Measurements from ENCODE around the gene MOV10L1. TPM values are rescaled to one million over a fixed set of nuclear protein-coding genes. Genes with fewer than 3 reads are reported as not detected.

The MOV10L1 gene
- total RNA-seq, 4 donors from 2014 or later, result 0.68 to 0.80 TPM; not detected in 2

- peaks cover 4% of the 10 kb centered on the region for H3K27me3 ChIP-seq
- H3K9me3 ChIP-seq, result no peaks in the 10 kb centered on the region
- H3K4me3 ChIP-seq, result no peak overlapping the region
- no peak overlapping the region for H3K27ac ChIP-seq
- whole genome bisulfite sequencing, result 66% methylated on average over 4 of the region's 9 CpGs
- TF ChIP-seq POLR2AphosphoS5 (IDR thresholded peaks at IDR 0.05) (no peak), POLR2A (IDR thresholded peaks at IDR 0.05) (no peak), CTCF (IDR thresholded peaks at IDR 0.05) (no peak), EP300 (IDR thresholded peaks at IDR 0.05) (no peak)
- DNase-seq (ENCODE audit: low spot score in 2 of 2), result no peak
- H3K36me3 ChIP-seq, result no peaks in the 10 kb centered on the region
- H3K4me1 ChIP-seq, result no peaks in the 10 kb centered on the region
These were observed 17.7 kb downstream of the MOV10L1 start for GRCh38 chr22:50107529-50107928.

- Histone ChIP-seq H3K9me3 (no peaks in the 10 kb centered on the region), H3K27me3 (no peaks in the 10 kb centered on the region), H3K27ac (no peak overlapping the region), H3K4me3 (no peak overlapping the region), H3K36me3 (no peaks in the 10 kb centered on the region), H3K4me1 (no peaks in the 10 kb centered on the region)
- TF ChIP-seq POLR2AphosphoS5 (IDR thresholded peaks at IDR 0.05) (no peak), EP300 (IDR thresholded peaks at IDR 0.05) (no peak), CTCF (IDR thresholded peaks at IDR 0.05) (no peak), POLR2A (IDR thresholded peaks at IDR 0.05) (no peak)
- DNase-seq (ENCODE audit: low spot score in 2 of 2), result no peak
- whole genome bisulfite sequencing, result 100% methylated on average over 1 of the region's 1 CpG
These were observed 21.2 kb downstream of the MOV10L1 start for GRCh38 chr22:50111056-50111455.

- Histone ChIP-seq H3K27ac (no peak overlapping the region), H3K9me3 (no peaks in the 10 kb centered on the region), H3K4me1 (no peaks in the 10 kb centered on the region), H3K27me3 (no peaks in the 10 kb centered on the region), H3K36me3 (no peaks in the 10 kb centered on the region), H3K4me3 (no peak overlapping the region)
- DNase-seq (ENCODE audit: low spot score in 2 of 2), result no peak
- TF ChIP-seq POLR2A (IDR thresholded peaks at IDR 0.05), result no peak
- TF ChIP-seq CTCF (IDR thresholded peaks at IDR 0.05), result no peak
- TF ChIP-seq POLR2AphosphoS5 (IDR thresholded peaks at IDR 0.05), result no peak
- no peak for TF ChIP-seq EP300 (IDR thresholded peaks at IDR 0.05)
- 74% methylated on average over 17 of the region's 28 CpGs for WGBS
These were observed 22.6 kb downstream of the MOV10L1 start for GRCh38 chr22:50112151-50113118.

GRCh38 chr22:50114221-50115021, 24.6 kb downstream of the MOV10L1 start:
- WGBS, result 51% methylated on average over 19 of the region's 19 CpGs
- Histone ChIP-seq H3K36me3 (no peaks in the 10 kb centered on the region), H3K27me3 (no peaks in the 10 kb centered on the region), H3K27ac (no peak overlapping the region), H3K4me1 (no peaks in the 10 kb centered on the region), H3K4me3 (no peak overlapping the region), H3K9me3 (no peaks in the 10 kb centered on the region)
- TF ChIP-seq POLR2AphosphoS5 (IDR thresholded peaks at IDR 0.05) (no peak), POLR2A (IDR thresholded peaks at IDR 0.05) (no peak), CTCF (IDR thresholded peaks at IDR 0.05) (no peak)
- peak in 1 of 2 donors; percentile 65 for DNase-seq (ENCODE audit: low spot score in 2 of 2)

- Histone ChIP-seq H3K4me3 (no peak overlapping the region), H3K27me3 (no peaks in the 10 kb centered on the region), H3K9me3 (no peaks in the 10 kb centered on the region), H3K36me3 (no peaks in the 10 kb centered on the region), H3K4me1 (no peaks in the 10 kb centered on the region), H3K27ac (no peak overlapping the region)
- WGBS, result 77% methylated on average over 10 of the region's 10 CpGs
- DNase-seq (ENCODE audit: low spot score in 2 of 2), result peak in 1 of 2 donors; percentile 73
- no peak for TF ChIP-seq POLR2A (IDR thresholded peaks at IDR 0.05)
- no peak for TF ChIP-seq CTCF (IDR thresholded peaks at IDR 0.05)
- no peak for TF ChIP-seq POLR2AphosphoS5 (IDR thresholded peaks at IDR 0.05)
- TF ChIP-seq EP300 (IDR thresholded peaks at IDR 0.05), result no peak
These were observed 25.9 kb downstream of the MOV10L1 start for GRCh38 chr22:50115693-50116092.

All from suprapubic skin (tissue), 4 donors.